Activated T-cell treated with anti-CD3 and anti-CD28 coated beads, Interleukin-2, amount 50 U/mL, for 24 hours (primary cell): ENCODE measurements around the gene LIG3.
"Not testable (repeated sequence)": the region's sequence is repeated elsewhere in the genome, so short reads cannot be mapped to it uniquely, and the experiment has no call there.

Experiments
- DNase-seq: peaks from one replicate; pipeline ENCODE4 v3.0.0-alpha.2; 2020
- H3K27ac Mint-ChIP-seq: 2 replicates; pipeline ENCODE4 v1.8.0; 2020; ENCODE audit warnings: mild to moderate bottlenecking, mixed read lengths
- H3K27me3 Mint-ChIP-seq: 2 replicates; pipeline ENCODE4 v1.8.0; 2020; ENCODE audit warnings: mixed read lengths
- H3K36me3 Mint-ChIP-seq: 2 replicates; pipeline ENCODE4 v1.8.0; 2020; ENCODE audit warnings: low read depth, mixed read lengths
- H3K4me1 Mint-ChIP-seq: 2 replicates; pipeline ENCODE4 v1.8.0; 2020; ENCODE audit warnings: low read depth, mixed read lengths
- H3K4me3 Mint-ChIP-seq: 2 replicates; pipeline ENCODE4 v1.8.0; 2020; ENCODE audit warnings: mild to moderate bottlenecking, moderate library complexity, mixed read lengths
- H3K9me3 Mint-ChIP-seq: 2 replicates; pipeline ENCODE4 v1.8.0; 2020; ENCODE audit warnings: mixed read lengths

LIG3 gene

DNA sequence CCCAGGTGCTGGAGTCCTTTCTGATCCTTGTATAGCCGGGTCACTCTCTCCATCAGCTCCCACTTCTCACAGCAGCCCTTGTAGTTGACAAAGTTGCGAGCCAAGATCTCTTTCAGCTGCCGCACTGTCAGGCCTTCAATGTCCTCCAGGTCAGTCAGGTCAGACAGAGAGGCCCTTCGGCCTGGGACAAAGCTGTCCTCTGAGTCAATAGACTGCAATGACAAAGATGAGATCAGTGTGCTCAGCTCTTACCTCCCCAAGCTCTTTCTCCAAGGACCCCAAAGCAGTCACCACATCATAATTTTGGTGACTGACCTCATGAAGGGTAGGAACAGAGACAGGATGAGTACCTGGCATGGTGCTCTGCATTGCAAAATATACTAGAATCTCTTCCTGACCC is 36.1 kb downstream of the LIG3 start:
- peaks cover 90% of the 10 kb centered on the region for H3K36me3 Mint-ChIP-seq
- no peak overlapping the region for H3K4me3 Mint-ChIP-seq
- H3K27ac Mint-ChIP-seq: peak overlapping the region; percentile 39
- no peaks in the 10 kb centered on the region for H3K9me3 Mint-ChIP-seq
- peaks cover 16% of the 10 kb centered on the region for H3K4me1 Mint-ChIP-seq
- no peaks in the 10 kb centered on the region for H3K27me3 Mint-ChIP-seq
- no peak for DNase-seq

DNA sequence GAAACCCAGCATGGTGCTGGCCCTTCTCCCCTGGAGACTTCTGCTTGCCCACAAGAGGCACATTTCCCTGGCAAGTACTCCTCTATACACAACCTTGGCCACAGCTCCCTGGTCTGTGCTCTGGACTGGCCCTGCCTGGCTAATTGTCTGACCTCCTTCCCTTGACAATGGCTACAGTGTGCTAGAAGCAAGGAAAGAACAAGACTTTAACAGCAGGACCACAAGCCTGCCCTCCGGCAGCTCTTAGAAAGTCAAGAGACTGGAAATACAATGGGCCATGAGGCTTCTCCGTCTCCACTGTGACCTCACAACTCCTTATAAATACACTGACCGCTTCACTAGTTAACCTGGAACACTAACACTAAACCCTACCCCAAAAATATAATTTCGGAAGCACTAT is 36.7 kb downstream of the LIG3 start:
- no peak for DNase-seq
- Mint-ChIP-seq H3K27me3 (no peaks in the 10 kb centered on the region), H3K4me1 (peaks cover 23% of the 10 kb centered on the region), H3K36me3 (peaks cover 86% of the 10 kb centered on the region), H3K4me3 (no peak overlapping the region), H3K27ac (peak overlapping the region; percentile 11), H3K9me3 (no peaks in the 10 kb centered on the region)

DNA sequence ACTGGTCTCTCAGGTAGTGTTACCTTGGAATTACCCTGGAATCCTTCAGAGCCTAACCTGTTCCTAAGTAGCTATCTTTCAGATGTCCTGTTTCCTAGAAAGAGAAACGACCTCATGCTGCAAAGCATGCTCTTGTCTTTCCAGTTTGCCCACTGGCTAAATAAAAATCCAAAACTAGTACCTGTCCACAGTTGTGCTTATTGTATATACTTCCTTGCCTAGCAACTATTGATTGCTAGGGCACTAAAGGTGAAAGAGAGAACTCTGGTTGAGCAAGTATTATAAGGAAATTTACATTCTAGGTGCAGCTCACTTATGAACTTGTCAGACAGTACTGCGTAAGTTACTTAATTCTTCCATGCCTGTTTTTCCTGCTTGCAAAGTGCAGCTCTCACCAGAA is 38.5 kb downstream of the LIG3 start:
- Mint-ChIP-seq H3K27me3 (no peaks in the 10 kb centered on the region), H3K4me3 (no peak overlapping the region), H3K4me1 (peaks cover 41% of the 10 kb centered on the region), H3K36me3 (peaks cover 72% of the 10 kb centered on the region), H3K9me3 (no peaks in the 10 kb centered on the region), H3K27ac (no peak overlapping the region)
- no peak for DNase-seq

DNA sequence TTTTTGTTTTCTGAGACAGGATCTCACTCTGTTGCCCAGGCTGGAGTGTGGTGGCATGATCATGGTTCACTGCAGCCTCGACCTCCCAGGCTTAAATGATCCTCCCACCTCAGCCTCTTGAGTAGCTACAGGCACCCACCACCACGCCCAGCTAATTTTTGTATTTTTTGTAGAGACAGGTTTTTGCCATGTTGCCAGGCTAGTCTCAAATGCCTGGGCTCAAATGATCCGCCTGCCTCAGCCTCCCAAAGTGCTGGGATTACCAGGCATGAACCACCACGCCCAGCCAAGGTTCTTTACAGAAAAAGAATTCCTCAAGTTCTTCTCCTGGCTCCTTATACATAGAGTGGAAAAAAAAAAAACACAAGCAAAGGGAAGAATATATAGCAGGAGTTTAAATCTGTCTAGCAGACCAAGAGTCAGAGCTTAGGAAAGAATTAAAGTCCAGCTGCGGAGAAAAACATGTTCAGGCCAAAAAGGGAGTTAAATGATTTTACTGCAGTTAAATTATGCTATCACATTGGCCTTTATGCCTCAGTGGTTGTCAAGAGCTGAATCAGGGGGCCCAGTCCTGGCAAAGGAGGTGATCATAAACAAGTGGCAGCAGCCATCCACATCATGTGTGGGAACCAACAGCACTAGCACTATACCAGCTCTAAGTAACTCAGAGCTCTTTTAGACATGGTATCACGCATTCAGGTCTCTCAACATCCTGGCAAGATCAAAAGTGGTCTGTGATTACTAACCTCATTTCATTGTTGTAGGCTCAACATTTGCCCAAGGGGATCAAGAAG is 39.3 kb downstream of the LIG3 start:
- Mint-ChIP-seq H3K36me3 (peaks cover 64% of the 10 kb centered on the region), H3K9me3 (no peaks in the 10 kb centered on the region), H3K27ac (peak overlapping the region; percentile 4), H3K4me1 (peaks cover 46% of the 10 kb centered on the region), H3K27me3 (no peaks in the 10 kb centered on the region), H3K4me3 (no peak overlapping the region)
- no peak for DNase-seq

DNA sequence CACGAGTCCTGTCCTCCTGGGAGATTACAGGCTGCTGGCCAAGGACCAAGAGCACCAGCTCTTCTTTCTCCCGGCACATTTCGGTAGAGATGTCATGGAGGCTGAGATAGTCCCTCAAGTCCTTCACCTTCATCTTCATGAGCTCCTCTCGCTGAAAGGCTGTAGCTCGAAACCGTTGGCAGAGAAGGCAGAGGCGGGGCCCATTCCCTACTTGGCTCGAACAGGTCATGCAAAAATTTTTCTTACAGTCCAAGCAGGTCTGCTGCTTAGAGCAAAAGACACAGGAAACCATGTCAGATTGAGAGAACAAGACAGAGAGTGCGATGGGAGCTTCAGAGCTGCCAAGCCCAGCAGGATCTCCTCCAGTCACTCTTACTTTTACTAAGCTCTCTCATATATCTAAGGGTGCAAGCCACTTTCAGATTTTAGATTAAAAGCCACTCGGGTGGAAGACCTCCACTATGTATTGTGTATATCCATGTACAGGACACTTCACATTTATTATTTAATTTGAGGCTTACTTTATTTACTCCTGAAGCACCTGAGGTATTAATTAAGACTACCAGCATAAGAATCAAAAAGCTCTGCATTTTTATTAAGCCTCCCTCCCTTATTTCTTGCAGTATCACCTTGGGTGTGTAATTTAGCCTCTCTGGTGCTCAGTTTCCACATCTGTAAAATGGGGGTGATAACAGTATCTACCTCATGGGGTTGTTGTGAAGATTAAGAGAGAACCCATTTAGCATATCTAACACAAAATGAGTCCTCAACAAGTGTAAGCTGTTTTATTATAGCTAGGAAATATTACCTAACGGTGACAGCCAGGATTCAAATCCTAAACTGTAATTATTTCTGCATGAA is 41.4 kb downstream of the LIG3 start:
- H3K27ac Mint-ChIP-seq: peak overlapping the region; percentile 97
- H3K27me3 Mint-ChIP-seq: no peaks in the 10 kb centered on the region
- peak overlapping the region; percentile 75 for H3K4me3 Mint-ChIP-seq
- H3K4me1 Mint-ChIP-seq: peaks cover 49% of the 10 kb centered on the region
- no peak for DNase-seq
- peaks cover 60% of the 10 kb centered on the region for H3K36me3 Mint-ChIP-seq
- no peaks in the 10 kb centered on the region for H3K9me3 Mint-ChIP-seq

DNA sequence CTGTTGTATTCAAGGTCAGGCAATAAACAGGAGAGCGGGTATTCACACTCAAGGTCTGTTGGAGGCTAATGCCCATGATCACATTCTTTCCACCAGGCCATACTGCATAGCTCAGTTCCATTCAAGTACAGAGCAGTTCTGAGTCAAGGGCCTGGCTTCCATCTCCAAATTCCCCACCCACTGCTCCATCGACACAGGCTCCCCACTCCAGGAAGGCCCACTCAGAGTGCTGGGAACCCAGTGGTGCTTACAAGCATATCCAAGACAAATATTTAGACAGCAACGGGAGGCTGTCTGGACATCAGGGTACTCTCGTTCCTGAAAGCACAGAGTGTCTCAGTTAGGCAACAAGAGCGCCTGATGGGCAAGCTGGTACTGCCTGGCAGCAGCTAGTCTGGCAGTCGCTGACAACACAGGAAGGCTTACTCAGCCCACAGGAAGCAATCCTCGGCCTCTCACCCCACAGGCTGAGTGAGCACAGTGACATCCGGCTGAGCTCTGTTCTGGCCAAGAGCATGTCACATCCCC is 42.3 kb downstream of the LIG3 start:
- Mint-ChIP-seq H3K27ac (peak overlapping the region; percentile 97), H3K4me1 (peaks cover 49% of the 10 kb centered on the region), H3K4me3 (peak overlapping the region; percentile 75), H3K9me3 (no peaks in the 10 kb centered on the region), H3K36me3 (peaks cover 51% of the 10 kb centered on the region), H3K27me3 (no peaks in the 10 kb centered on the region)
- DNase-seq: peak; percentile 80

DNA sequence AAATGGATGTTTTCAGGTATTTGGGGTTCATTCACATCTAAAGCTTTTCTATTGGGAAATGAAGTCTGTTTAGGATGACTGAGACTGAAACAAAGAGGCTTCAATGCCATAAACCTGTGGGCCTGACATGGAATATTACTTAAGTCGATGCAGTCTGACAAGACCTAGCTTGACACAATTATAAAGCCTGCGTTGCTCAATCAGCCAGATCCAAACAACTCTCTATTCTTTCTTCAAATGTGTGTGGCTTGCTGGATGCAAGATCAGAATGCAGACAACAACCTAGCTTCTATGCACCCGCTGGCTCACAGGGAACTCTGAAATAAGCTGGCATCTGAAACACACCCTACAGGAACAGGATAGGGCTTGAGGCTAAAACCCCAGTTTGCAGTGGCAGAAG is 43.2 kb downstream of the LIG3 start:
- Mint-ChIP-seq H3K36me3 (peaks cover 44% of the 10 kb centered on the region), H3K9me3 (no peaks in the 10 kb centered on the region), H3K4me1 (peaks cover 52% of the 10 kb centered on the region), H3K27me3 (no peaks in the 10 kb centered on the region), H3K4me3 (peak overlapping the region; percentile 75), H3K27ac (peak overlapping the region; percentile 97)
- no peak for DNase-seq

DNA sequence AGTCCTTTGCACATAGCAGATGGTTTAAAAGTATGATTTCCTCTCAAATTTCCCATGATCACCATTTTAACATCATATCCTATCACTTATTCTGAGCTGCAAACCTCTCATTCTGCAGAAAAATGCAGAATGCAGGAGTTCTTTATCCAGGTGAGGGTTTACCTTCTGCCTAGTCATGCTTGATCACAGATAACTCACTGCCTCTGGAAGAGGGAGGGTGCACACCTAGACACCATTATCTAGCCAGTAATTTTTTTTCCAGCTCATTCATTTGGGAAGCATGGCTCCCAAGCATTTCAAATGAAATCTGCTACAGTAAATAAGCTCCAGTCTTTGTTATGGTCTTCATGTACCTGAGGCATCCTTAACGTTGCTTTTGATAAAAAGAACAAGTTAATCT is 45.2 kb downstream of the LIG3 start:
- no peak overlapping the region for H3K4me3 Mint-ChIP-seq
- peaks cover 54% of the 10 kb centered on the region for H3K4me1 Mint-ChIP-seq
- peaks cover 31% of the 10 kb centered on the region for H3K36me3 Mint-ChIP-seq
- H3K27ac Mint-ChIP-seq: peak overlapping the region; percentile 60
- no peak for DNase-seq
- no peaks in the 10 kb centered on the region for H3K27me3 Mint-ChIP-seq
- no peaks in the 10 kb centered on the region for H3K9me3 Mint-ChIP-seq

DNA sequence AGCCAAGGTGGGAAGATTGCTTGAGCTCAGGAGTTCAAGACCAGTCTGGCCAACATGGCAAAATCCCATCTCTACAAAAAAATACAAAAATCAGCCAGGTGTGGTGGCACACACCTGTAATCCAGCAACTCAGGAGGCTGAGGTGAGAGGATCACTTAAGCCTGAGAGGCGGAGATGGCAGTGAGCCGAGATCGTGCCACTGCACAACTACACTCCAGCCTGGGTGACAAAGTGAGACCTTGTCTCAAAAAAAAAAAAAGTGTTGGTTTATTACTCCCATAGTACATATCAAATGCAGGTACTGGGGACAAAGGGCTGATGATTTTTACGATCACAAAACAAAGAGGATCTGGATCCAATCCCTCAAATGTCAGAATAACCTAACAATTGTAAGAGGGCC is 47.8 kb downstream of the LIG3 start:
- not testable (repeated sequence) for DNase-seq, H3K4me3 Mint-ChIP-seq, H3K9me3 Mint-ChIP-seq, H3K27me3 Mint-ChIP-seq
- H3K27ac Mint-ChIP-seq: peak overlapping the region; percentile 93
- H3K36me3 Mint-ChIP-seq: peaks cover 22% of the 10 kb centered on the region
- H3K4me1 Mint-ChIP-seq: peaks cover 43% of the 10 kb centered on the region

DNA sequence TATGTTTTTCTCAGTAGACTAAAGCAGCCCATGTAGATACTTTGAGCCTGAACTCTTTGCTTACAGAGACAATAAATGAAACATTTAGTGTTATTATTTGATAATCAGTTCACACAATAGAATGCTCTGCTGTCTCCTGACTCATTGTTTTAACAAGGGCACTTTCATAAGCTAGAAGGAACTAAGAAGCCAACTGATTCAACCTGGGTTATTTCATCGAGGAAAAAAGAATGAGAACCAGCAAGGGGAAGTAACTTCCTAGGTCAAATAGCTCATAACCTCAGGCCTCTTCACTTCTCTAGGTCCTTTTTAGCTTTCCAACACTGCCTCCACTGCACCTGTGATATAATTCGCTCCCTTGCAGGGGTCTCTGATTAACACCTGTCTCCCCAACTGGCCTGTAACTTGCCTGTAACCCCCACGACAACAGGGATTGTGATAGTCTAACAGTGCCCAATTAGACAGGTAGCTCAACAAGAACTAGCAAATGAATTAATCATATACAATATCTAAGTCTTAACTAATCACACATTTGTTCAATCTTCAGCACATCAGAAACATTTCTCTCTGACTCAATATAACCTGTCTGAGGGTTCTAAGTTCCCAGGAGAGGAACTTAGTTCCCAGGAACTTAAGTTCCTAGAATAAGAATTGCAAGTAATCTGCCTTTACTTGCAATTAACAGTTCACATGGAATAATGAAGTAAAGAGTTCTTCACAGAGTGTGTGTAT is 48.4 kb downstream of the LIG3 start:
- Mint-ChIP-seq H3K27ac (peak overlapping the region; percentile 93), H3K36me3 (peaks cover 22% of the 10 kb centered on the region), H3K9me3 (no peaks in the 10 kb centered on the region), H3K4me1 (peaks cover 37% of the 10 kb centered on the region), H3K27me3 (no peaks in the 10 kb centered on the region), H3K4me3 (no peak overlapping the region)
- DNase-seq: no peak

DNA sequence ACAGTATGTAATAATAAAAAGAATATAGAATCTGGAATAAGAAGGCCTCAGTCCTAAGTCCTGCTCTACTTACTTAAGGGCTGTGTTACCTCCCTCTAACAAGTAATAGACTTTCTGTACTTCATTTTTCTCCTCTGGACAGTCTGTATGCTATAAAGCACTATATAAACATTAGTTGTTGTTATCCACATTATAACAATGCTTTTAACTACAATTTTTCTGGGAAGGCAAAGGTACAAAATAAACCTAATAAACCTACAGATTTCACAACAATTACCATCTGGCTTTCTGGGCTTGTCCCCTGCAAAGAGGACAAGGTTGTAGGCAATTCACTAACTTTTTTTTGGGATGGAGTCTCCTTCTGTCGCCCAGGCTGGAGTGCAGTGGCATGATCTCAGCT is 50.5 kb downstream of the LIG3 start:
- peaks cover 30% of the 10 kb centered on the region for H3K4me1 Mint-ChIP-seq
- H3K27ac Mint-ChIP-seq: no peak overlapping the region
- H3K27me3 Mint-ChIP-seq: no peaks in the 10 kb centered on the region
- no peaks in the 10 kb centered on the region for H3K9me3 Mint-ChIP-seq
- H3K36me3 Mint-ChIP-seq: peaks cover 12% of the 10 kb centered on the region
- no peak overlapping the region for H3K4me3 Mint-ChIP-seq
- no peak for DNase-seq

DNA sequence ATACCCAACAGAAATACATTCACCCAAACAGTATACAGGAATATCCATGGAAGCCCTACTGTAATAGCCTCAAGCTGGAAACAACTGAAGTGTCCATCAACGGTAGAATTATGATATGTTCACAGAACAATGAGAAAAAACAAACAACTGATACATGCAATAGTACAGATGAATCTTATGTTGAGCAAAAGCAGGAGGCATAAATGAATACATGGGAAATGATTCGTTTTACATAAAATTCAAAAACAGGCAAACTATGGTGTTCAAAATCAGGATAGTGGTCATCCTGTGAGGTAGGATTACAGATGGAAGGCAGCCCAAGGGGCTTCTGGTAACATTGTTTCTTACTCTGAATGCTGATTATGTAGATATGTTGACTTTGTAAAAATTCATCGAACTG is 58.1 kb downstream of the LIG3 start:
- H3K36me3 Mint-ChIP-seq: peaks cover 14% of the 10 kb centered on the region
- no peaks in the 10 kb centered on the region for H3K9me3 Mint-ChIP-seq
- no peak for DNase-seq
- H3K27me3 Mint-ChIP-seq: no peaks in the 10 kb centered on the region
- H3K4me1 Mint-ChIP-seq: peaks cover 32% of the 10 kb centered on the region
- no peak overlapping the region for H3K4me3 Mint-ChIP-seq
- H3K27ac Mint-ChIP-seq: no peak overlapping the region

DNA sequence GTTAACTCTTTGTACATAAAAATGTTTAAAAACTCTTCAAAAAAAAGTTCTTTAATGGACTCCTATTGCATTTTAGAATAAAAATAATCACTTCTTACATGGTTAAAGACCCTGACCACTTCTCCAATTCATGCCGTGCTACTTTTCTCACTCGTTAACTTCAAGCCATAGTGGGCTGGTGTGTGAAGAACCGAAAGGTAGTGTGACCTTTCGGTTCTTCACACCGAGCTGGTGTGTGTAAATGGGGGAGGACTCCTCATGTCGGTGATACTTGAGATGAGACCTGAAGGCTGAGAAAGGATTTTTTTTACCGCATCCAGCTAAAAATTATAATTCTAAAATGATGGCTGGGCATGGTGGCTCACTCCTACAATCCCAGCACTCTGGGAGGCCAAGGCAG is 61.1 kb downstream of the LIG3 start:
- peaks cover 55% of the 10 kb centered on the region for H3K4me1 Mint-ChIP-seq
- no peak overlapping the region for H3K4me3 Mint-ChIP-seq
- H3K9me3 Mint-ChIP-seq: no peaks in the 10 kb centered on the region
- peak overlapping the region; percentile 18 for H3K27ac Mint-ChIP-seq
- no peak for DNase-seq
- no peaks in the 10 kb centered on the region for H3K27me3 Mint-ChIP-seq
- H3K36me3 Mint-ChIP-seq: peaks cover 14% of the 10 kb centered on the region

DNA sequence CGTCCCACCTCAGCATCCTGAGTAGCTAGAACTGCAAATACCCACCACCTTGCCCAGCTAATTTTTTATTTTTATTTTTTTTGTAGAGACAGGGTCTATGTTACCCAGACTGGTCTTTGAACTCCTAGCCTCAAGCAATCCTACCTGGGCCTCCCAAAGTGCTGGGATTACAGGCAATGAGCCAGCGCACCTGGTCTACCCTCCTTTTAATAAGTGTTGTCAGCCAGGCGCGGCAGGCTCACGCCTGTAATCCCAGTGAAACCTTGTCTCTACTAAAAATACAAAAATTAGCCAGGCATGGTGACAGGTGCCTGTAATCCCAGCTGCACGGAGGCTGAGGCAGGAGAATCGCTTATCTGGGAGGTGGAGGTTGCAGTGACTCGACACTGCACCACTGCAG is 63.9 kb downstream of the LIG3 start:
- peaks cover 12% of the 10 kb centered on the region for H3K36me3 Mint-ChIP-seq
- H3K9me3 Mint-ChIP-seq: no peaks in the 10 kb centered on the region
- peak overlapping the region; percentile 97 for H3K27ac Mint-ChIP-seq
- DNase-seq: no peak
- no peak overlapping the region for H3K4me3 Mint-ChIP-seq
- H3K4me1 Mint-ChIP-seq: peaks cover 68% of the 10 kb centered on the region
- H3K27me3 Mint-ChIP-seq: no peaks in the 10 kb centered on the region
